Measurements from ENCODE around the gene RTN4IP1. TPM values are rescaled to one million over a fixed set of nuclear protein-coding genes. Genes with fewer than 3 reads are reported as not detected.
A peak's percentile ranks its signal among the peaks of the same experiment; 100 is the strongest.
"Not testable (repeated sequence)": the region's sequence is repeated elsewhere in the genome, so short reads cannot be mapped to it uniquely, and the experiment has no call there.

RTN4IP1 gene
- total RNA-seq, 4 donors from 2014 or later, result 3.3 to 7.1 (median 6.8) TPM

- no peak for DNase-seq (ENCODE audit: low spot score in 2 of 2)
Observed at GRCh38 chr6:106629859-106630163, 513 bp upstream of the RTN4IP1 start.

GRCh38 chr6:106628658-106629102 lies 618 bp downstream of the RTN4IP1 start:
- no peaks in the 10 kb centered on the region for H3K9me3 ChIP-seq
- peak overlapping the region in 3 of 4 donors; percentile 23 to 80 (median 79) for H3K27ac ChIP-seq
- WGBS, 2 donors, result 28 to 33% methylated on average over 7 of the region's 7 CpGs

More at GRCh38 chr6:106629859-106630163, 513 bp upstream of the RTN4IP1 start:
- TF ChIP-seq POLR2A (IDR thresholded peaks at IDR 0.05), result no peak
- TF ChIP-seq EP300 (IDR thresholded peaks at IDR 0.05), result no peak
- TF ChIP-seq CTCF (IDR thresholded peaks at IDR 0.05), result no peak
- 0 to 1% methylated on average over 14 of the region's 14 CpGs for WGBS, 2 donors
- H3K4me3 ChIP-seq, result peak overlapping the region; percentile 78 to 92 (median 86)
- H3K9me3 ChIP-seq, result no peaks in the 10 kb centered on the region
- H3K4me1 ChIP-seq, result peaks cover 0 to 29% (median 8%) of the 10 kb centered on the region in 4 donors
- no peaks in the 10 kb centered on the region for H3K27me3 ChIP-seq
- H3K36me3 ChIP-seq, result no peaks in the 10 kb centered on the region
- H3K27ac ChIP-seq, result peak overlapping the region; percentile 23 to 80 (median 72)

GRCh38 chr6:106627760-106628159 lies 1.5 kb downstream of the RTN4IP1 start:
- peaks cover 0 to 29% (median 8%) of the 10 kb centered on the region in 4 donors for H3K4me1 ChIP-seq
- H3K9me3 ChIP-seq; H3K4me3 ChIP-seq; H3K36me3 ChIP-seq; H3K27me3 ChIP-seq; DNase-seq (ENCODE audit: low spot score in 2 of 2); H3K27ac ChIP-seq: not testable (repeated sequence)
- WGBS, 2 donors, result 94 to 96% methylated on average over 16 of the region's 16 CpGs

More at GRCh38 chr6:106628658-106629102, 618 bp downstream of the RTN4IP1 start:
- no peak for DNase-seq (ENCODE audit: low spot score in 2 of 2)
- no peaks in the 10 kb centered on the region for H3K27me3 ChIP-seq
- H3K4me3 ChIP-seq, result peak overlapping the region; percentile 78 to 92 (median 86)
- no peaks in the 10 kb centered on the region for H3K36me3 ChIP-seq
- H3K4me1 ChIP-seq, result peaks cover 0 to 29% (median 8%) of the 10 kb centered on the region in 4 donors
- TF ChIP-seq CTCF (IDR thresholded peaks at IDR 0.05) (no peak), POLR2A (IDR thresholded peaks at IDR 0.05) (no peak), EP300 (IDR thresholded peaks at IDR 0.05) (no peak)

GRCh38 chr6:106626485-106626884 lies 2.8 kb downstream of the RTN4IP1 start:
- TF ChIP-seq EP300 (IDR thresholded peaks at IDR 0.05), result no peak
- no peak for TF ChIP-seq CTCF (IDR thresholded peaks at IDR 0.05)
- TF ChIP-seq POLR2A (IDR thresholded peaks at IDR 0.05), result no peak
- 29 to 41% methylated on average over 2 of the region's 2 CpGs for WGBS, 2 donors
- H3K36me3 ChIP-seq, result peaks cover 0 to 6% (median 0%) of the 10 kb centered on the region in 3 donors
- H3K4me3 ChIP-seq, result no peak overlapping the region
- no peak for DNase-seq (ENCODE audit: low spot score in 2 of 2)
- H3K27me3 ChIP-seq, result no peaks in the 10 kb centered on the region
- no peaks in the 10 kb centered on the region for H3K9me3 ChIP-seq
- peaks cover 0 to 28% (median 8%) of the 10 kb centered on the region in 4 donors for H3K4me1 ChIP-seq
- H3K27ac ChIP-seq, result no peak overlapping the region

GRCh38 chr6:106623039-106623438 lies 6.3 kb downstream of the RTN4IP1 start:
- Histone ChIP-seq H3K9me3 (no peaks in the 10 kb centered on the region), H3K4me1 (peaks cover 0 to 3% (median 0%) of the 10 kb centered on the region in 4 donors), H3K27me3 (no peaks in the 10 kb centered on the region), H3K36me3 (peaks cover 0 to 18% (median 0%) of the 10 kb centered on the region in 3 donors), H3K27ac (no peak overlapping the region), H3K4me3 (no peak overlapping the region)
- 83 to 87% methylated on average over 1 of the region's 1 CpG for WGBS, 2 donors
- DNase-seq (ENCODE audit: low spot score in 2 of 2), result no peak
- no peak for TF ChIP-seq EP300 (IDR thresholded peaks at IDR 0.05)
- TF ChIP-seq POLR2A (IDR thresholded peaks at IDR 0.05), result no peak
- TF ChIP-seq CTCF (IDR thresholded peaks at IDR 0.05), result no peak

GRCh38 chr6:106622412-106622811 lies 6.9 kb downstream of the RTN4IP1 start:
- H3K4me3 ChIP-seq, result no peak overlapping the region
- no peaks in the 10 kb centered on the region for H3K4me1 ChIP-seq
- WGBS, 2 donors, result 85 to 92% methylated on average over 8 of the region's 8 CpGs
- DNase-seq (ENCODE audit: low spot score in 2 of 2), result no peak
- no peaks in the 10 kb centered on the region for H3K27me3 ChIP-seq
- no peaks in the 10 kb centered on the region for H3K9me3 ChIP-seq
- TF ChIP-seq POLR2A (IDR thresholded peaks at IDR 0.05) (no peak), CTCF (IDR thresholded peaks at IDR 0.05) (no peak), EP300 (IDR thresholded peaks at IDR 0.05) (no peak)
- H3K36me3 ChIP-seq, result peaks cover 0 to 18% (median 0%) of the 10 kb centered on the region in 3 donors
- H3K27ac ChIP-seq, result no peak overlapping the region
